NCI-H524 (cell line): ENCODE measurements around the gene HACD1.

Experiments used
- DNase-seq, 2 experiments: peaks; one replicate each; lab custom pipeline; 2025; lab: John Stamatoyannopoulos, UW

HACD1 gene

DNA sequence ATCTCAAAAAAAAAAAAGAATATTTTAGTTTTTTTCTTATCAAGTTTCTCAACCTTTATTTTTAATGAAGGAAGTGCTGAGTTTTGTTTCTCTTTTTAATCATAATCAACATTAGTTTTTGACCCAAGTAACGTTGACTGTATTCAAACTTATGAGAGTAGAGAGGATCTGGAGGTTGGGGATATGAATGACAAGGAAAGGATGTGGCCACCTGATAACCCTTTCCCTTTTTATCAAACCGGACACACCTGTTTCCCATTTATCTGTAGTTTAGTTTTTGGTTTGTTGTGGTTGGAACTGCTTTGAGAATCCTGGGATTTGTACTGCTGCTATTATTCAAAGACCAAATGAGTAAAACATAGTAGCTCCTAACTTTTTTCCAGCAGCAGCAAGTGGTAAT lies 38.6 kb downstream of the HACD1 start:
- DNase-seq, result no peak

DNA sequence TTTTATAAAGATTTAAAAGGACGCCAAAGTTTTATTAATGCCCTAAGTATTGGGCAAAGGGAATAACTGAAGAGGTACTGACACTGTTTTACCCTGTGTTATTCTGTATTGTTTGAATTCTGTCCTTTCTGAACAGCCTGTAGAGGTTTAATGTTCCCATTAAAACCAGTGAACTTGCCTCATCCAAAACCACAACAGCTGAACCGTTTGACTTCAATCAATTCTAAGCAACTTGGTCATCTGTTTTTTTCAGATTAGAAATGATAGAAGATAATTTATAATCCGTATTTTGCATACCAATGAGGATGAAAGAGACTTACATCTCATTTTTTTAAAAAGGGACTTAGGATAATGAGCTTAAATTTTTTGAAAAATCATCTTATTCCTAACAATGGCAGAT lies 40.4 kb downstream of the HACD1 start:
- peak in 1 of 2 experiments; percentile 10 for DNase-seq

DNA sequence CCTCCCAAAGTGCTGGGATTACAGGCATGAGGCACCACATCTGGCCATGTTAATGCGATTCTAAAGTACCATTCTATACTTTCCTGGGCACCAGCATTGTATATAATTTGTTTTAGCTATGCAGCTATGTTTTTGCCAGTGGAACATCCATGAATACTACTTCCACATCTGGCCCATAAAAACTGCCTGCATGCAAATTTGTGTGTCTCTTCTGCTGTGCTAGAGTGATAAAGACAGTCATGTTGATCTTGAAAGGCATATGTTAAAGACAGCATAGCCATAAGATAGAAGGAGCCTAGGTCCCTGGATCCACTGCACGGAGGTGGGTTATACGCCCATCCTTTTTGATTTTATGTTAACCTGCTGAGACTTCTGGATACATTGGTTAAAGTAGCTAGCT lies 52.3 kb downstream of the HACD1 start:
- DNase-seq, result no peak

DNA sequence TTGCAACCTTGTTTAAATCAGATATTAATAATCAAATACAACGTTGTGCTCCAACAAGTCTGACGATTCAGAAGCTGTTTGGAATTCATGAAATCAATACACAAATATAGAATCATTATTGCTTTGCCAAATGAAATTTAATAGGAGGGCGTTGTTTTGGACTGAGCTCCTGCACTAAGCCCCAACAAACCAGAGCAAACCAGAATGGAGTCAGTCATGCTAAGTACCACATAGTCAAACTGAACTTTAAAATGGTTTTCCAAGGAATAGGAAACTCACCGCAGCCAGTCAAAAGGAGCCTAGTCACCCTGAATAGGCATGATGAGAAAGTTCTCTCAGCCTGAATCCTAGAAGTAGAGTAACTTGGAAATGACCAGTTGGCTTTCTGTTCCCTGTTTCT lies 53.7 kb downstream of the HACD1 start:
- no peak for DNase-seq

DNA sequence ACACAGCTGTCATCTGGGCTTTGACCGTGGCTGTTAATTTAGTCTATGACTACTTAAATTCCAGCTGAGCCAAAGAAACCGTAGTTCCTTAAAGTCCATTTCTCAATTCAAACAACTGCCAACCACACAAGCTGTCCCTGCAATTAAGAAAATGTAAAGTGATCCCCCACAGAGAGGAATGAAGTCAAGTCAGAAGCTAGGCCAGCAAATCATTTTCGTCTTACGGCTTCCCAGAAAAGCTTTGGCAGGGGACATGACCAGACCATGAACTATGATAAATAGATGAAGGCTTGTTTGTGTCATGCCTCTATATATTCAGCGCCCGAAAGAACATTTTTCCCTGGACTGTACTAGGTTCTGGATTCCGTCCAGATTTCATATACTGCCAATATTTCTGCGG lies 54.6 kb downstream of the HACD1 start:
- peak in 1 of 2 experiments; percentile 1 for DNase-seq

DNA sequence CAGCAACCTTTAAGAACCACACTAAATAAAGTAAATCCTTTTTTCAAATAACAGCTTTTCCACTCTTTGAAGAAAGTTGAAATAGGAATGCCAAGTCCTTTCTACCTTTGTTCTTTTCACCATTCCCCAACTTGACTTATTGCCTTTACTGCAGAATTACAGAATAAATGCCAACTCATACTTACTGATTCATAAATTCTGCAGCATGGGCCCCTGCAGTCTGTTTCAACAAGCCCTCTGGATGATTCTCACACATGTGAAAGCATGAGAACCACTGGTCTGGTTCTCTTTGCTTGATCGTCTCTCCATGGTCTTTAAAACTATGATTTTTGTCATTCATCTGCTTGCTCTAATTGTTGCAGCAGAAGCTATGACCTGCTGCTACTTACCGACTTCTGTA lies 56.1 kb downstream of the HACD1 start:
- no peak for DNase-seq

DNA sequence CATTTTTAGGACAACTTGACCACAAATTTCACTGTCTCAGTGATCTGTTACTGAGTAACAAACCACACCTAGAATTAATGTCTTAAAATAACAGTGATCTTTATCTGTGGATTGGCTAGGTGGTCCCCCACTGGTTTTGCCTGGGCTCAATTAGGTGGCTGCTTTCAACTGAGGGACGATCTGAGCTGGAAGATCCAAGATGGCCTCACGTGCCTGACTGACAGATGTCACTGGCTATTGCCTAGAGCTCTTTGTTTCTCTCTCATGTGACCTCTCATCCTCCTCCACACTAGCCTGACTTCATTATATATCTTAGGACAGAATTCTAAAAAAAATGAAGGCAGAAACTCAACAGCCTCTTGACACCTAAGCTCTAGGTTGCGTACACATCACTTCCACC lies 59.7 kb downstream of the HACD1 start:
- no peak for DNase-seq

DNA sequence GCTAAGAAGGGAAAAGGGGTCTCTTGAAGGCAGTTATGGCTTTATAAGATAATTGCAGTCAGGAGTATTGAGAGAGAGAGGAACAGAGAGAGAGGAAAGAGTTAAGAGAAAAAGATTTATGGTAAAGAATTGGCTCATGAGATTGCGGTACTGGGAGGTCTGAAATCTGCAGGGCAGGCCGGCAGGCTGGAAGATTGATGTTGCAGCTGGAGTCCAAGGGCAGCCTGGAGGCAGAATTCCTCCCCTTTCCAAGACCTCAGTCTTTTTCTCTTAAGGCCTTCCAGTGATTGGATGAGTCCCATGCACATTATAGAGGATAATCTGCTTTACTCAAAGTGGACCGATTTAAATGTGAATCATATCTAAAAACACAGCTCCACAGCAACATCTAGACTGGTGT lies 68.4 kb downstream of the HACD1 start:
- no peak for DNase-seq

DNA sequence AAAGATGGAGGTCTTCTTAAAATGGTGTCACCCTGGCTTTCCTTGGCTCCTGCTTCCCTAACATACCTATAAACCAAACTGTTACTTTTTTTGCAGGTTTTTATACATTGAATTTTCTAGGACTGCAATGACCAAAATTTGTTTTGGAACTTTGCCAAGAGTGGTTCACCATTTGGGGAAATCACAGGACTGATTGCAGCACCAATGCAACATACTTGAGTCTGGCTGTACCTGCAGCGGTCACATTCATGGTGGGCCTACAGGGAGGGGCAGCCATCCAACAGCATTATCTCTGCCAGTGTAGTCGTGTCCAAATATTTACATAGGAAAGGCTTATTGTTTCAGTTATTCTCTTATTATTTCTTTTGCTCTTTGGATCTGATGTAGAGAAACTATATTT lies 69.0 kb downstream of the HACD1 start:
- no peak for DNase-seq

DNA sequence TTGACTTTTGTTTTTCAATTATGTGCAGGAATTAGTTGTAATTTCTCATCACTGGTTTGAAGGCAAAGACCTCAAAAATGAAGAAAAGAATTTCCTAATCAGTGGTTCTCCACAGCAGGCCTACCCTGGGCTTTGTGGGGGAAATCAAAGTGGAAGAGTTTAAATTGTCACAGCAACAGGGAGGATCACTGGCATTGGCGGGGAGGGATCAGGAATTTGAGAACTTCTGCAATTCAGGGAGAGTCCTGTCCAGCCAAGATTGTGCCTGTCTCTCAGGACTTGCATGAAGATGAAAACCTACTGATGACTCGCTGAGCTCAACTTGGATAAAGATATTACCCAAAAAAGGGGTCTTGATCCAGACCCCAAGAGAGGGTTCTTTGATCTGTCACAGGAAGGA lies 70.1 kb downstream of the HACD1 start:
- DNase-seq, result no peak

DNA sequence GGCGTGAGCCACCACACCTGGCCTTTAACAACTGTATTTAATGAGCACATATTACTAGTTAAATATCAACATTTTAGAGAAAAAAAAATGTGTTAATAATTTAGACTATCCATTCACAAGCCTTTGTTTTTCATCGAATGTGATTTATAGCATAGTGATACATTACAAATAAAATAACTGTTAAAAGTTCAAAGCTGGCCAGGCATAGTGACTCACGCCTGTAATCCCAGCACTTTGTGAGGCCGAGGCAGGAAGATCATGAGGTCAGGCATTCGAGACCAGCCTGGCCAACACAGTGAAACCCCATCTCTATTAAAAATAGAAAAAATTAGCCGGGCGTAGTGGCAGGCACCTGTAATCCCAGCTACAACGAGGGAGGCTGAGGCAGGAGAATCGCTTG lies 72.7 kb downstream of the HACD1 start:
- DNase-seq, result no peak
